AG09319 (cell line): ENCODE results near the gene CERS6.

ENCODE experiments used
- DNase-seq: peaks from one replicate; pipeline ENCODE4 v3.0.0-alpha.2; 2010; ENCODE audit warnings: low read depth; ENCODE audit errors: extremely low read depth
- TF ChIP-seq, protein P1 (sequence below): IDR thresholded peaks from 2 replicates; pipeline ENCODE4 v1.5.1; 2011; ENCODE audit warnings: low read depth, mild to moderate bottlenecking, inconsistent platforms, low read length, moderate library complexity

Gene CERS6

DNA sequence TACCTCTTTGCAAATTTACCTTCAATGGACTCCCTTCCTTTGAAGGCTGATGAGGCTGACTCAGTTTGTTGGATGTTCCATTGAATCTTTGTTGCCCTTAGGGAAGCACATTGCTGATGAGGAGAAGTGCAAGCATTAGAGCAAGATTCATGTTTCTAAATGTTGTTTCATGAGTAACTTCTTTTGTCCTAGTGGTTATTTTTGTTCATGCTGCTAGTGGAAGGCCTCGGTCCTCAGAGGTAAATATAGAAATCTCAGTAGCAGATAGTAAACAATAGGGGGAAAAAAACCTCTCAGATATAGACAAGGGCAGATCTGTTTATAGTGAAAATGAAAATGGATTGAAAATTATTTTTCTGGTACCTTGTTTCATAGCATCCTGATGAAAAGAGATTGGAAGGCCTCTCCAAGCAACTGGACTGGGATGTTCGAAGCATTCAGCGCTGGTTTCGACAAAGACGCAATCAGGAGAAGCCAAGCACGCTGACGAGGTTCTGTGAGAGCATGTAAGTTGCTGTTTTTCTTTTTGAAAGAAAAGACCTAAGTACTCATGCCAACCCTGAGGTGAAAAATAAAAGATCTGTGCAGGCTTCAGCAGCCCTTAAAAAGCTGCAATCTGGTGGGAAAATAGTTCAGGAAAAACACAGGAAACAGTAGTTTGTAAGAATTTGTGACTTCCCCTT, 104.9 kb downstream of the CERS6 start:
- DNase-seq, result no peak
- TF ChIP-seq, protein P1, sequence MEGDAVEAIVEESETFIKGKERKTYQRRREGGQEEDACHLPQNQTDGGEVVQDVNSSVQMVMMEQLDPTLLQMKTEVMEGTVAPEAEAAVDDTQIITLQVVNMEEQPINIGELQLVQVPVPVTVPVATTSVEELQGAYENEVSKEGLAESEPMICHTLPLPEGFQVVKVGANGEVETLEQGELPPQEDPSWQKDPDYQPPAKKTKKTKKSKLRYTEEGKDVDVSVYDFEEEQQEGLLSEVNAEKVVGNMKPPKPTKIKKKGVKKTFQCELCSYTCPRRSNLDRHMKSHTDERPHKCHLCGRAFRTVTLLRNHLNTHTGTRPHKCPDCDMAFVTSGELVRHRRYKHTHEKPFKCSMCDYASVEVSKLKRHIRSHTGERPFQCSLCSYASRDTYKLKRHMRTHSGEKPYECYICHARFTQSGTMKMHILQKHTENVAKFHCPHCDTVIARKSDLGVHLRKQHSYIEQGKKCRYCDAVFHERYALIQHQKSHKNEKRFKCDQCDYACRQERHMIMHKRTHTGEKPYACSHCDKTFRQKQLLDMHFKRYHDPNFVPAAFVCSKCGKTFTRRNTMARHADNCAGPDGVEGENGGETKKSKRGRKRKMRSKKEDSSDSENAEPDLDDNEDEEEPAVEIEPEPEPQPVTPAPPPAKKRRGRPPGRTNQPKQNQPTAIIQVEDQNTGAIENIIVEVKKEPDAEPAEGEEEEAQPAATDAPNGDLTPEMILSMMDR, result no peak

DNA sequence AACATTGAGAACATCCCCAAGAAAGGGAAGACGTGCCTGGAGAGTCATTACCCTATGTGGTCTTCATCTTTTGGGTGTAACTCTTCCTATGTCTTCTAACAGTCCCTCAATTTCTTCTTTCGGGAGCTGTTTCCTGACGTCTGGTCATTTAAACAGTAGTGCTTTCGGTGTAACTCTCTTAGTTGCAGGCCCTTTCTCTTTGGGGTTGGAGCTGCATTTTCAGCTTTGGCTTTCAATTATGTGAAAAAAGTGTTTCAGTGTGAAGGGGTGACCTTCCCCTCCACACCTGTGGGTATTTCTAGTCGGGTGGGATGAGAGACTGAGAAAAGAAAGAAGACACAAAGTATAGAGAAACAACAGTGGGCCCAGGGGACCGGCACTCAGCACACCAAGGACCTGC, 105.9 kb downstream of the CERS6 start:
- DNase-seq, result no peak
- TF ChIP-seq, protein P1, result no peak

DNA sequence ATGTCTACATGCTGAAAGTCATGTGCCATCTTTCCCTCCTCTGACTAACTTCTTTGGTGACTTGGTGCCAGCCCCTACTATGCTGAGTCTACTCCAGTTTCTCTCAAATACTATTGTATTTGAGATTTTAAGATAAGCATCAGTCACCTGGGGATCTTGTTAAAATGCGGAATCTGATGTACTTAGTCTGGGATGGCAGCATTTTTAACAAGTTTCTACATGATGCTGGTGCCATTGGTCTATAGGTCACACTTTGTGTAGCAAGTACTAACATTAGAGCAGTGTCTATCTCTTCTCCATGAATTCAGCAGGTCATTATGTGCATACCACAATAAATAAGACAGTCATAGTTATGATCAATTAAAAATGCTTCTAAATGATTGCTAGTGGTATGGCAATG, 106.9 kb downstream of the CERS6 start:
- TF ChIP-seq, protein P1, result no peak
- DNase-seq, result no peak

DNA sequence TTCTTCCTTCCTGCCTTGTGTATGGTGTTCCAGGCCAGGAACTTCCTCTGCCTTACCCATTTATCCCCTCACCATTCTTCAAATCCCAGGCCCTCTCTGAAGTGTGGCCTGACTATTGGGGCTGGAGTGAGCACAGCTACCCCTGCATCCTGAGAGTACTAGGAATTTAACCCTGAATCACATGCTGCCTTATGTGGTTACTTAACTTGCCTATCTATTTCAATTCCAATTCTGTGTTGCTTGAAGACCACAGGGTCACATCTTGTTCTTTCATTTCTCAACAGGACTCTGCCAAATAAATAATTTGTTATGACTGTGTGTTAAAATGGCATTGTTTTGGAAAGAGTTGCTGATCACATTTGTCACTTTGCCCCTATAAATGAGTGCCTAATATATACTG, 108.6 kb downstream of the CERS6 start:
- TF ChIP-seq, protein P1, result no peak

DNA sequence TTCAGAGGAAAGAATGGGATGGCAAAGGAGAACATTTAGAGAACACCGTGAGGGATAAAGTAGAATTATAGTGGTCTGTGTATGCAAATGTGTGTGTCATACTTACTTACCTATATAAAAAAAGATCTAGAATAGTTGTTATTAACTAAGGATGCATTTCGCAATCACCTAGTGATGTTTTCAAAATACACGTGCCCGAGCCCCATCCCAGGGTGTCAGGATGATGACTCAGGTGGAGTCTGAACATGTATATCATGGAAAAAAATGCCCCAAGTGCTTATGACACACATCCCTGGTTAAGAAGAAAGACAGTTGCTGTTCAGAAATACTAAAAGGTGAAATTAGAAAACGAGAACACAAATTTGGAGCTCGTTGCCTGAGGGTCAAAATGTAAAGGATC, 109.0 kb downstream of the CERS6 start:
- TF ChIP-seq, protein P1, result no peak
- no peak for DNase-seq

More for the DNA sequence above, 108.6 kb downstream of the CERS6 start:
- no peak for DNase-seq

DNA sequence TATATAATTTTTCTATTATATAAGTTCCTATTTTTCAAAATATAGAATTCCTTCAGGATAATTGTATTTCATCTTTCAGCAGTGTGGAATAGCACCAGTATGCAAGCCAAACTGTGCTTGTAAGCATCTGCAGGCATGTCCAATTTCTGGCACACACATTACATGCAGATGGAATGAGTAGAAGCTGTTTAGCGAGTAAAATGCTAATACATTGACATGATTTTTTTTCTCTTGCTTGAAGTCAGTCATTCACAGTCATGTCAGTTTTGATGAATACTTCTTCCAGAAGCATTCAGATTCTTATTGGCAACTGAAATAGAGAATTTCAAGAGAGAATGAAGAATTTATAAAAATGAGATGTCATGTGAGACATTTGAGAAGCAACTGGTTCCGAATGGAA, 109.4 kb downstream of the CERS6 start:
- TF ChIP-seq, protein P1, result no peak
- DNase-seq, result no peak

DNA sequence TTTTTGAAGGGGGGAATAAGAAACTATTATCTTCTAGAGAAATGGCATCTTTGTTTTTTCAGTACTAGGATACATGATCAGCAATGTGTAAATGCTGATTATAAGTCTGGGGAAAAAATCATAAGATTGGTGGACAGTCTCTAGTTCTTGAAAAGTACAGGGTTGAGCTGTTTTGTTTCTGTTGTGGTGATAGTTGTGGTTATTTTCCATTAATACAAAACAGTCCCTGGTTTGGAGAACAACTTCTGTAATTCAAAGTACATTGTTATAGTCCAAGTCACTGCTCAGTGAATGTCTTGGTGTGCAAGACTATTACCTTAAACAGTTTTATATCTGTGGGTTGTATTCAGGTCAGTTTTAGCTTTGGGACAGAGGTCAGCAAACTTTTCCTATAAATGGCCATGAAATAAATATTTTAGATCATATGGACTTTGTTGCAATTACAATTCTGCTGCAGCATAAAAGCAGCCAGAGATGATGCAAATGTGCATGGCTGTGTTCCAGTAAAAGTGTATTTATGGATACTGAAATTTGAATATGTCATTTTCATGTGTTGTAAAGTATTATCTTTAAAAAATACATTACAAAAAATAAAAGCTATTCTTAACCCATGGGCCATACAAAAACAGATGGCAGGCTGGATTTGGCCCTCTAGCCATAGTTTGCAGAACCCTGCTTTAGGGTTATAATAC, 111.0 kb downstream of the CERS6 start:
- TF ChIP-seq, protein P1, result no peak
- DNase-seq, result no peak
